ENCODE measurements around the gene FRYL.
A peak's percentile ranks its signal among the peaks of the same experiment; 100 is the strongest.

FRYL gene

GRCh38 chr4:48578132-48578968 is 201.7 kb downstream of the FRYL start:
- peak; percentile 82 for TF ChIP-seq CTCF (IDR thresholded peaks at IDR 0.05; ENCODE audit: control extremely low read depth, extremely low read depth, low read depth, missing control alignments)
- POLR2A ChIA-PET = no interaction called here
- DNase-seq (ENCODE audit: extremely low spot score) = peak; percentile 38
- CTCF ChIA-PET = interaction anchor here (0.5 to 4.7 kb wide), 46 partner anchors 9 to 402 kb away, joined by 3 to 59 read pairs (median 4); partner anchors contain the start of gene OCIAD2

GRCh38 chr4:48575964-48576363 is 204.1 kb downstream of the FRYL start:
- no peak for DNase-seq (ENCODE audit: extremely low spot score)
- no peak for TF ChIP-seq CTCF (IDR thresholded peaks at IDR 0.05; ENCODE audit: control extremely low read depth, extremely low read depth, low read depth, missing control alignments)
- POLR2A ChIA-PET = no interaction called here
- CTCF ChIA-PET = interaction anchor here (4.7 kb wide), 1 partner anchor 384 kb away, joined by 59 read pairs; no protein-coding TSS in a partner anchor

GRCh38 chr4:48571471-48571870 is 208.6 kb downstream of the FRYL start:
- POLR2A ChIA-PET = no interaction called here
- no peak for DNase-seq (ENCODE audit: extremely low spot score)
- CTCF ChIA-PET = no interaction called here
- no peak for TF ChIP-seq CTCF (IDR thresholded peaks at IDR 0.05; ENCODE audit: control extremely low read depth, extremely low read depth, low read depth, missing control alignments)

- POLR2A ChIA-PET = no interaction called here
- TF ChIP-seq CTCF (IDR thresholded peaks at IDR 0.05; ENCODE audit: control extremely low read depth, extremely low read depth, low read depth, missing control alignments) = no peak
These were observed 209.3 kb downstream of the FRYL start for GRCh38 chr4:48570646-48571220.

GRCh38 chr4:48566034-48566384 is 214.1 kb downstream of the FRYL start:
- no peak for DNase-seq (ENCODE audit: extremely low spot score)
- ChIA-PET POLR2A (no interaction called here), CTCF (interaction anchor here (0.9 kb wide), 1 partner anchor 12 kb away, joined by 3 read pairs; no protein-coding TSS in a partner anchor)
- no peak for TF ChIP-seq CTCF (IDR thresholded peaks at IDR 0.05; ENCODE audit: control extremely low read depth, extremely low read depth, low read depth, missing control alignments)

More at GRCh38 chr4:48570646-48571220, 209.3 kb downstream of the FRYL start:
- CTCF ChIA-PET = interaction anchor here (3.9 kb wide), 1 partner anchor 8 kb away, joined by 19 read pairs; no protein-coding TSS in a partner anchor
- no peak for DNase-seq (ENCODE audit: extremely low spot score)

GRCh38 chr4:48565362-48566033 is 214.6 kb downstream of the FRYL start:
- no peak for TF ChIP-seq CTCF (IDR thresholded peaks at IDR 0.05; ENCODE audit: control extremely low read depth, extremely low read depth, low read depth, missing control alignments)
- CTCF ChIA-PET = no interaction called here
- DNase-seq (ENCODE audit: extremely low spot score) = no peak
- POLR2A ChIA-PET = no interaction called here
